GM12874 (cell line): ENCODE data around the gene UXS1.

ENCODE experiments used
- TF ChIP-seq, protein P1 (sequence below): IDR thresholded peaks from 2 replicates; pipeline ENCODE4 v1.5.1; 2011; ENCODE audit warnings: low read depth, mild to moderate bottlenecking, control low read depth, low read length, moderate library complexity; ENCODE audit not compliant: insufficient read depth

UXS1 gene

DNA sequence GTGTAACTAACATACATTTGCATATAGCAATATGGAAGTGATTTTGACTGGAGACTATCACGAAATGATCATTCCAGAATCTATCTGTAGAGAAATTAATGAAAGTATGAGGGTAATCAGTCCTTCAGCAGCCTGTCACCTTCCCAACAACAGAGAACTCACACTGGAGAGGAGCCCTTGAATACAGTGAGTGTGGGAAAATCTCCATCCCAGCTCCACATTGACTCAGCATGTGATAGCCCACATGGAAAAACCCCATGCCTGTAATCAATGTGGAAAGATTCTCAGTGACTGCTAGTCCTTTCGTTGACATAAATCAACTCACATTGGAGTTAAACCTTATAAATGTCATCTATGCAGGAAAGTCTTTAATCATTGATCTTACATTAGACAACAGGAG lies 13.1 kb upstream of the UXS1 start:
- TF ChIP-seq, protein P1, sequence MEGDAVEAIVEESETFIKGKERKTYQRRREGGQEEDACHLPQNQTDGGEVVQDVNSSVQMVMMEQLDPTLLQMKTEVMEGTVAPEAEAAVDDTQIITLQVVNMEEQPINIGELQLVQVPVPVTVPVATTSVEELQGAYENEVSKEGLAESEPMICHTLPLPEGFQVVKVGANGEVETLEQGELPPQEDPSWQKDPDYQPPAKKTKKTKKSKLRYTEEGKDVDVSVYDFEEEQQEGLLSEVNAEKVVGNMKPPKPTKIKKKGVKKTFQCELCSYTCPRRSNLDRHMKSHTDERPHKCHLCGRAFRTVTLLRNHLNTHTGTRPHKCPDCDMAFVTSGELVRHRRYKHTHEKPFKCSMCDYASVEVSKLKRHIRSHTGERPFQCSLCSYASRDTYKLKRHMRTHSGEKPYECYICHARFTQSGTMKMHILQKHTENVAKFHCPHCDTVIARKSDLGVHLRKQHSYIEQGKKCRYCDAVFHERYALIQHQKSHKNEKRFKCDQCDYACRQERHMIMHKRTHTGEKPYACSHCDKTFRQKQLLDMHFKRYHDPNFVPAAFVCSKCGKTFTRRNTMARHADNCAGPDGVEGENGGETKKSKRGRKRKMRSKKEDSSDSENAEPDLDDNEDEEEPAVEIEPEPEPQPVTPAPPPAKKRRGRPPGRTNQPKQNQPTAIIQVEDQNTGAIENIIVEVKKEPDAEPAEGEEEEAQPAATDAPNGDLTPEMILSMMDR, result no peak

DNA sequence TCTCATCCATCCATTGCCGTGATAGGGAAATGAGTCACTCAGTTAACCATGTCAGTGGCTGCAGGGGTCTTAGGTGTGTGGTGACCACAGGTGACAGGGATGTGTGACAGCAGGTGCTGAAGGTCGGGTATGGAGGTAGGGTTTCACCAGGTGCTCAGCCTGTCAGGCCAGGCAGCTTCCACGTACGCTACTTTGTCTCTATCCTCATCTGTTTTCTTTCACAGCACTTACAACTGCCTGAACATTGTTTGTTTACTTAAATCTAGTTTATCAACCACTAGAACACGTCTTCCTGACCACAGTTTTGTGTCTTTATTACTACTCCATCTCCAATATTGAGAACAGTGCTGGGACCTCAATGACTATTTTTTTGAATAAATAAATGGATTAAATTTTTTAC lies 11.4 kb upstream of the UXS1 start:
- TF ChIP-seq, protein P1, result no peak

GRCh38 chr2:106201661-106202060 lies 7.6 kb upstream of the UXS1 start:
- TF ChIP-seq, protein P1, result no peak

GRCh38 chr2:106197878-106198277 lies 3.8 kb upstream of the UXS1 start:
- TF ChIP-seq, protein P1, result no peak

DNA sequence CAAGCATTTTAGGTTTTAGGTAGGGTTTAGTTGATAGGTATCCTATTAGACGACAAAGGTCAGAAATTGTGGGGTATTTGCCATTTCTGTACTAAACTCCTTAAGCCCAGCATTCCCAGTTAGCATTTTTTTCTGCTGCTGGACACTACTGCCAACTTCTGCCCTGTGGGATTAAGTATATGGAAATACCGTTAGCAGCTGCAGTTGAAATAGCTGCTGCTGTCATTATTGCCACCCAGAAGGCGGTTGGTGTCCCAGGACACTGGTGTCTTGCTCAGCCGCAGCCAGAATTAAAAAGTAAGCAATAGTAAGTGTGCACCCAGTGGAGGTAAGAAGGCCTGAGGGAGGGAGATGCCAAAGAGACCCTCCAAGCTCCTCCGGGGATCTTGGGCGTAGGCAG lies 1.9 kb upstream of the UXS1 start:
- TF ChIP-seq, protein P1, result no peak

DNA sequence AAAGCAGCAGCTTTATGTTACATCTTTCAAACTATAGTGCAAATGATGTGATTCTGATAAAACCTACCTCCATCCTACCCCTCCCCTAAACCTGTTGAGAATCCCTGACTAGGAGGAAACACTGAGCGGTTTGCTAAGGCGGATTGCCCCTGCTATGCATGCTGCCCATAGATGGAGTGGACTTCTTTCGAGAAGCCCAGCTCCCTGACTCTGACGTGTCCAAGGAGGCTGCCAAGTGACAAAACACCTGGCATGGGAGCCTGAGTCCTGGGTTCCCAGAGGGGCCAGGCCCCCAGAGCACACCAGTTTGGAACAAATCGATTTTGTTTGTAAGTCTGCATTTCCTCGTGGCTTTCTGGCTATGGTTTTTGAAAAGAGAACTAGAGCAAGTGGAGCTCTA lies 1.4 kb upstream of the UXS1 start:
- TF ChIP-seq, protein P1, result no peak

DNA sequence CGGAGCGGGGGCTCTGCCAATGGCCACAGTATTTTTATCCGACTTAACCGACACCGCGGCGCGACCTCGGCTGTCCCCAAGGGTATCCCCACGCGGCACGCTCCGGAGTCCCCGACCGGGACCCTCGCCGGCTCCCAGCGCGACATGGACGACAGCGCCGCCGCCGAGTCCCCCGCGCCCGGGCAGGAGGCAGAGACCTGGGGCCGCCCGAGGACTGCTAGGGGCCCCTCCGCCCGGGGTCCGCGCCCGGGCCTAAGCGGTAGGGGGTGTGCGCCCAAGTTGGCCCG lies 468 bp downstream of the UXS1 start:
- TF ChIP-seq, protein P1, result no peak
